Lung microvascular endothelial cell (primary cell): ENCODE results near the gene MGAT4C. TPM values are rescaled to one million over a fixed set of nuclear protein-coding genes. Genes with fewer than 3 reads are reported as not detected.

Experiments
- DNase-seq, 2 donors: peaks; one replicate each; pipeline versions ENCODE4 v3.0.0 to v3.0.0-alpha.2; 2010; ENCODE audit warnings: low read depth in 2 of 2
- total RNA-seq: library from RNA; depleted of rRNA; stranded (reverse); fragments of >200 nt; gene quantifications from 2 replicates; pipeline ENCODE4 v1.2.1, GENCODE V29; 2014

Gene MGAT4C
- total RNA-seq, 1 donor from 2014 or later, result under 0.01 TPM

DNA sequence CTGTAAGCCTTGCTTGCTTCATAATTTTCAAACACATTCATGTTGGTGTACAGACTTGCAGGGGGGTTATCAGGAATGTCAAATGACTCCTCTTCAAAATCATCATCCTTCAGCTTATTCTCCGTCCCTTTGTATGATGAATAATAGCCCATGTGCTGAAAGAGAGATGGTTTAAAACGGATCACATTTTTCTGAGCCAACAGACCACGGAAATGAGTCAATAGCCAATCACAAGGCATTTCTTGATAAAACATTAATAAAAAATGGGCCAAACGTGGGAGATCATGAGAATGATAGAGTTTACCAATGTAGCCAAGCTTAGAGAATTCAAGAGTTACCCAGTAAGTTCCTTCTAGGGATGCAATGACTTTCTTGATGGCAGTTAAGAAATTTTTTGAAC lies 276.6 kb downstream of the MGAT4C start:
- no peak for DNase-seq

DNA sequence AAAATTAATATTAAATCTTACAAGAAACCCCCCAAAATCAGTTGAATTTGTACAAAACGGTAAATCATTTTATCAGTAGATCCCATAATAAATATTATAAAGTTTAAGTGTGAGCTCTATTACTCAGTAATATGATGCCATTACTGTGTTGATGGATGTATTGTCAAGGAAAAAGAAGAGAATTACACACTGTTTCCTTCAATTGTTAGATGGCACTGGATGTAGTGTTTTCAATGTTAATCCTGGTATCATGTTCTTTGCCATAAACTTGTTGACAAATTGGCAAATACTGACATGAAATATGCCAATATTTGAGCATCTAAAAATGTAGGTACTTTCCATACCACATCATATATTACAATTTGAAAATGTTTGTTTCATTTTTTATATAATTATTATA lies 280.5 kb downstream of the MGAT4C start:
- DNase-seq, result peak in 1 of 2 donors; percentile 71

DNA sequence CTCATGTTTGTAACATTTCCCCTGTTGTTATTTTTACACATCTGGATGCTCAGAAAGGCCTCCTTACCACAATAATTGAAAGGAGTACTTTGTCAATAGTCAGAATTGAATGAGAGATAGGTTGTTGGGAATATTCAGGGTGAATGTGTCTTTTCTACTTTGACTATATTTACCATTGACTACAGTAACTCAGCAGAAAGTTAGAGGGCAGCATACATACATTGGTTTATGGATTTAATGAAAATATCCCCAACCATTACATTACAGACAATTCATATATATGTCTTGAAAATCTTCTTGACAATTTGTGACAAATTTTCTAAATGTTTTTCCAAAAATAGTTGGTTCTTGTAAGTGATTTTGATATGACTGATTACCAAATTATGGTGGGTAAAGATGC lies 284.4 kb downstream of the MGAT4C start:
- no peak for DNase-seq

DNA sequence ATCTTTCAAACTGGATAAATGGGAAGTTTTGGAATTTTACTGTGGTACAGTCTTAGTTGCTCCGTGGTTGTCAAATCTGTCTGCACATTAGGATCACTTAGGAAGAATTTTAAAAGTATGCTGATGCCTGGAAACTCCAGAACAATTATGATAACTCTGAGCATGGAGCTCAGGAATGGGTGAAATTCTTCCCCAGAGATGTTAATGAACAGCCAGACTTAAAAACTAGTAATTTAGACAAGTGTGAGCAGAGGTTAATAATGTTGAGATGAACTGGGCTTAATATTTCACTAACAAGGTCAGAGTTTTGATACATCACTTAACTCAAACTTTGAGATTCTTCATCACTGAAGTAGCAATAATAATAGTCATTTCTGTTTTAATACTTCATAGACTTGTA lies 287.6 kb downstream of the MGAT4C start:
- DNase-seq, result no peak

DNA sequence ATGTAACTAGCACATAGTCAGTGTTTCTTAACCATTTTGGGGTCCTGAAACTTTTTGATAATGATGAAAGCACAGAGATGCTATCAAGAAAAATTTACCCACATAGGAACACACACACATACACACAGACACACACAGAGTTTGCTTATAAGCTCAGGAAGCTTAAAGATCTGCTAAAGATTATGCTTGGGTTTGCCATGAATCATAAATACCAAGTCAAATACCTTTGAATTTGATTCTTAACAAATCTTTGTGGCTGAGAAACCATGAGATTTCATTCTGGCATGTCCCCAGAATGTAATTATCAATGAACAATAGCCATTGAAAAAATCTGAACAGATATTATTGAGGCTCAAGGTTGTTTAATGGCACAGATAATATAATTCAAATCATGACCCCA lies 292.9 kb downstream of the MGAT4C start:
- no peak for DNase-seq

DNA sequence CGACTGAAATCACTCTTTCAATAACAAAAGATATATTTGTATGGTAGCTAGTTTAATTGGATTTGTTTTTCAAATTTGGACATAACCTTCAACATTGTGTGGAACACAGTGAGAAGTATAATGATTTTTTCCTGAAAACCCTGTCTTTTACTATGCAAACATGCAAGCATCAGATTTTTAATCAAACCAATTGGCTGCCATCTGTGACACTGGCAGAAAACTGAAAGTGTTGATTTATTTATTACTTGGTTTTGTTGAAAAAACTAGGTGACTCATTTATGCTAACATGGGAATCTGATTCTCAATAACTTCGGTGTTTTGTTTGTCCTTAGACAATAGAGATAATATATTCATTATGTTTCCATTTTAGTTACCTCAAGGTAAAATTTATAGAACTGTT lies 300.1 kb downstream of the MGAT4C start:
- DNase-seq, result peak in 1 of 2 donors; percentile 37

DNA sequence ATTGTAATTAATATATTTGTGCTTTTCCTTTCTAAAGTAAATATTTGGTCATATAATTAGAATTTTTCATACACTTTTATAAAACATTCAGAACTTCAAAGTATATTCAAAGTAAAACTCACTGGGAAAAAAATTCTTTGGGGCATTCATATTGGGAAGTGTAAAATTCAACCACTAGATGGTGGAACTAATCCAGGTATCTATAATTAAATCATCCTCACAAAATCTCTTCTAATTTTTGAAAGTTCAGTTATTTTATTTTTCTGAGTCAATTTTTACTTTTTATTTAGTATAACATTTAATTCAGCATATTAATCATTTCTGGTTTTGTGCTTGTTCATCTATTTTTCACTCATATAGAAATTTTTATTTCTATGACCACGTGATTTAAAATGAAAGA lies 301.1 kb downstream of the MGAT4C start:
- DNase-seq, result peak in 1 of 2 donors; percentile 42

DNA sequence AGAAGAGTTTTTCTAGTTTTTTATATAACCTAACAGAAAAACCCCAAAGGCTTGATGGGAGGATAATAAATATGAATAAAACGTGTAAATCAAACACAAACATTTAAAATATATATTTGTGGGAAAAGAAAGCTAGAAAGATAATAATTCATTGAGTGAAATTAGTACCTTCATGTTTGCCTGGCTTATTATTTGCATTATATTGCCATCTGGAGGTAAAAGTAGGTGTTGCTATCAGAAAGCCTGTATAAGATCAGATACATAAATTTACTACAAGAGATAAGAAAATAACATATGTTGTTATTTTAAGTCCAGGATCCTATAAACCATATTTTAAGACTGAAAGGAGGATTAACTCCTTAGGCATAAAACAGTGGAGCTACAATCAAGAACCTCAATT lies 304.4 kb downstream of the MGAT4C start:
- peak; percentile 5 to 51 for DNase-seq

DNA sequence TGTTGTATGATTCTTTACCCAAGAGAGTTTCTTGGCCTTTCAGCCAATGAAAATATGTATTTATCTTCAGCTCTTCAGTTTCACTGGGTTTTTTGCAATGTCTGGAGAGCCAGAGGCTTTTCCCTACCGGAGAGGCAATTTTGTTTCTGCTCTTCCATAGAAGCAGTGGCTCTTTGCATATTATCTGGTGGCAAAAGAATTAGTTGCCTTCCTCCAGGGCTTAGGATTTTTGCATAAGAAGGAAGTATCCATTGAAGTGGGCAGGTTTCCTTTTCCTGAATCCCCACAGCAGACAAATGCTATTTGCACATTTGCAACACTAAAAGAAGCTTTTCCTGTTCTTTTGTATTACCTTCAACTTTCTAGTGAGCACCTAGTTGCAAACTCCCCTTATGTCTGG lies 306.9 kb downstream of the MGAT4C start:
- DNase-seq, result no peak

DNA sequence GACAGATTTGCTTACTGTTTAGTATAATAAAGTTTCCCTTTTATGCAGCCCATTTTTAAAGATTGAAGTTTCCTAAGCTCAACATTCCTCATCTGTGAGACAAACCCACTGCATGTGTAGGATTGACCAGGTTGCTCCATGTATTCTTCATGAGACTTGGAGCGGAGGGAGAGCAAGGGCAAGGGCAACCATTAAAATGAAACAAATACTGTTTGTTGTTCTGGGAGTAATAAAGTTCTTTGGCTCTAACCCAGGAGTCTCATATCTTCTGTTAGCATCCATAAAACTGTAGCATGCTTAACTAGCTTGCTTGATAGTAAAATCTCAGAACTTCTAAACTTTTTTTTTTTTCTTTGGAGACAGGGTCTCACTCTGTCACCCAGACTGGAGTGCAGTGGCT lies 307.9 kb downstream of the MGAT4C start:
- no peak for DNase-seq

DNA sequence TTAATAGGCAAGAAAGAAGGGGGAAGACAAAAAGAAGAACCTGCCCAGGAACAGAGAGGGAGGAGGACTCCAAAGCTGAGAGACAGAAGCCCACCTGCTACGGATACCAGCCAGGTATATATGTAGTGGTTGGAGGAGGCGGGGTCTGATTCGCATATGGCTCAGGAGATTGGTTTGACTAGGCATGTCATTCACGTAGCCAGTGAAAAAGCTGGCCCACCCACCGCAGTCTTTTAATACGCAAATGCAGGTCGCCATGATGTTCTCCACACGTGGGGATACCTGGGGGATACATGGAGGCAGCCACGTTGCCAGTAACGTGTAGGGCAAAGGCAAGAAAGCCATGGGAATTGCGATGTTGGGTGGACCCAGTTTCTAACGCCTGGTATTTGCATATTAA lies 308.9 kb downstream of the MGAT4C start:
- no peak for DNase-seq

DNA sequence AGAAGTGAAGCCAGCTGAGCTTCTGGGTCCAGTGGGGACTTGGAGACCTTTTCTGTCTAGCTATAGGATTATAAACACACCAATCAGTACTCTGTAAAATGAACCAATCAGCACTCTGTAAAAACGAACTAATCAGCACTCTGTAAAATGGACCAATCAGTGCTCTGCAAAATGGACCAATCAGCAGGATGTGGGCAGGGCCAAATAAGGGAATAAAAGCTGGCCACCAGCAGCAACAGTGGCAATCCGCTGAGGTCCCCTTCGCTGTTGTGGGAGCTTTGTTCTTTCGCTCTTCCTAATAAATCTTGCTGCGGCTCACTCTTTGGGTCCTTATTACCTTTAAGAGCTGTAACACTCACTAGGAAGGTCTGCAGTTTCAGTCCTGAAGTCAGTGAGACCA lies 309.8 kb downstream of the MGAT4C start:
- DNase-seq, result no peak

DNA sequence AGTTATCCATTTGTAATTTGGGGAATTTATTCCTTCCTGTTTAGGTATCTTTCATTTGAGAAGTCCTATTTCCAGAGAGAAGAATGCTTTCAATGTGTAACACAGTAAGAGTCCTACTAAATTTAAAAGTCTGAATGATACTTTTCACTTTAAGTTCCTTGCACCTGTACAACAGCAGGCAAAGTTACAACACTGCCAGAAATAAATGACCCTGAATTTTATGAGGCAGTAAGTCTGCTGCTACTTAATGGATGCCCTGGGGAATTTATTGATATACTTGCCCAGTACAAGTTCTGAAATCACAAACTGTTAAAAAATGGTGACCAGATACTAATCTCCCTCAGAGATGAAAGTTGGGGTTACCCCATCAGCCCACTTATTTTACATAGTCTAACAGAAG lies 329.0 kb downstream of the MGAT4C start:
- no peak for DNase-seq

DNA sequence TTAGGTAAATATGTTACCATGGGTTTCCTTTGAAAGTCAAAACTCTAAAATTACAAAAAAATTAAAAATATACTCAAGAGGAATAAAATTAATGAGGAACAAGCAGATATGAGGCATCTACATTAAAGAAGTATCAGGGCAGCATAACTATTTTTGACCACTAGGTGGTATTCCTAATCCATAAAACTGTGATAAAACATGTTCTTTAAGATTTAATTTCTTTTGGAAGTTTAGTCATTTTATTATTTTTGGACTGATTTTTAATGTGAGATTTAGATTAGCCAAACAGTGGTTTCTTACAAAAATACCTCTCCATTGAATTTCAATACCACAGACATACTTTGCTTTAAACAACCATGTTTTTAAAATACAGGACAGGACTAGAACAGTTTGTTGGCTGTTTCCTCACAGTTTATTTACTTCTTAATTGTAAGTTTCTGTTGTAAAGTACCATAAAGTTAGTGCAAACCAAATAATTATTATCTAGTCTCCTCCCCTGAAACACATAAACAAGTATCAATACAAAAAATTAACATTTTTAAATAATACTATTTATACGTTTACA lies 332.3 kb downstream of the MGAT4C start:
- peak; percentile 36 to 58 for DNase-seq

DNA sequence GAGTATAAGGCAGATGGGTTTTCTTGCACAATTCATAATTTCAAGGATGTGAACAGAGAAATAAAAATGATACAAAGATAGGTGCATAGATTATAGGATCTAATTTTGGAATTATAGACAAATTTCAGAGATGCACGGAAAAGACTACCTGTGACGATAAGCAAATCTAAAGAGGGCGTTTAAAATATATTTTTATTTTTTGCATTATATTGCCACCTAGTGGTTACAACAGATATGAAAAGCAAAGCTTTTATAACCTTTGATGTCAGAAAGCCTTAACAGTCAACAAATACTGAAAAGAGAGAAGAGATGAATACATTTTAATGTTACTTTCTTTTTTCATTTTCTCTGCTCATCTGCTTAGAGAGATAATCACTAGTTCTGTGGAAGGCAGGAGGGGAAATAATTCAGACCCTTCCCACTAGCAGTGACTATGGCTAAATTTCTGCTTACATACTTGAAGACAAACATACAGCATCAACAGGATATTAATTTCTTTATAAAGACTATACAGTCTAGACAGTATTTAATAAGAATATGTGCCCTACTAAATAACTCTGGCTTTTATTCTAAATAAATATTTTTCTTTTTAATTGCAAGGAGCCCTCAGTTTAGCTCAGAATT lies 335.8 kb downstream of the MGAT4C start:
- DNase-seq, result peak; percentile 19 to 51
